ENCODE data around the gene SPTLC2.

SPTLC2 gene

DNA sequence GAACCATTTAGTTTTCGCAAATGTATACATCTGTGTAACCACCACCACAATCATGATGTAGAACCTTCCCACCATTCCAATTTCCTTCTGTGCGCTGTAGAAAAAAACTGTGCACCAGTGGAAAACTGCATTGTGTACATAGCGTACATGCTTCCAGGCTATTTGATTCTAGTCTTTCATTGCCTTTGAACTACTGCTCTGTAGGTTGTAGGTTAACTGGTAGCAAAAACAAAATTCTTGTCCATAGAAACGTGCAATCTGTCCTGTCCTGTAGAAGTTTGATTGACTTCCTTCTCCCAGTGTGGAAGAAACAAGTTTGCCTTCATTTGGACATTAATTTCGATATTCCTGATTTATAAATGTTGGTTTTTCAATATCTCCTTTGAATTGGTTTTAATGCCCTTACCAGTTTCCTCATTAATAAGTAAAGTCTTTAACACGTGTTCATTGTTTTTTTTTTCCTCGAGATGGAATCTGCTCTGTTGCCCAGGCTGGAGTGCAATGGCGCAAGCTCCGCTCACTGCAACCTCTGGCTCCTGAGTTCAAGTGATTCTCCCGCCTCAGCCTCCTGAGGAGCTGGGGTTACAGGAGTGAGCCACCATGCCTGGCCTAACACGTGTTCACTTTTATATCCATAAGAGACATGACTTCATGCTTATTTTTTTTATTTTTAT is 114.2 kb downstream of the SPTLC2 start:
- H3K27me3 Mint-ChIP-seq, result peaks cover 26% of the 10 kb centered on the region
- H3K27ac Mint-ChIP-seq, result no peak overlapping the region
- DNase-seq (no peak), ATAC-seq (no peak)
- H3K4me1 Mint-ChIP-seq, result peaks cover 6% of the 10 kb centered on the region
- H3K36me3 Mint-ChIP-seq (ENCODE audit: low read depth), result peaks cover 6% of the 10 kb centered on the region
- no peak overlapping the region for H3K4me3 Mint-ChIP-seq
- peaks cover 5% of the 10 kb centered on the region for H3K9me3 Mint-ChIP-seq

DNA sequence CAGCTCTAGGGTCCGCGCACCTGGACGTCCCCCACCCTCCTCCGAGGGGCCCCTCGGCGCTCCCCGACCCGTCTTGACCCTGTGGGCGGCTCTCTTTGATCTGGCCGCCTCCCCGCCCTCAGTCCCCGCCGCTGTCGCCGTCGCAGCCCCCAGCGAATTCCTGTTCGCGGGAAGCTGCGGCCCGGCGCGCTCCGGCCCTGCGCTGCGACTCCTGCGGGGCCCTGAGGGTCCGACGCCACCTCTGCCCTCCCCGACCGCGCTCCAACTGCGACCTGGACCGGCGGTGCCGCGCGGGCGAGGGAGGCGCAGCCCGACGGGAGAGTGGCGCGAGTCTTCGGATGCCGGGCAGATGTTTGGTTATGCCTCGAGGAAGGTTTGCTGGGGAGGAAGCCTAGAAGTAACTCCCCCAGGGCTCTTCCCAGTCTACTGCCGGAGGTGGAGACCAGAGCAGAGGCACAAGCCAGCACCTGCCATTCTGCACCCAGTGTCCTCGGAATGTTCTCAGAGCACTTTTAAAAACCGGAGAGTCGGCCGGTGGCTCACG is 117.4 kb downstream of the SPTLC2 start:
- ATAC-seq (peak; percentile 16), DNase-seq (peak; percentile 4)
- H3K27me3 Mint-ChIP-seq, result peaks cover 35% of the 10 kb centered on the region
- H3K27ac Mint-ChIP-seq, result no peak overlapping the region
- peaks cover 5% of the 10 kb centered on the region for H3K9me3 Mint-ChIP-seq
- peaks cover 4% of the 10 kb centered on the region for H3K36me3 Mint-ChIP-seq (ENCODE audit: low read depth)
- peak overlapping the region; percentile 53 for H3K4me3 Mint-ChIP-seq
- H3K4me1 Mint-ChIP-seq, result peaks cover 6% of the 10 kb centered on the region

DNA sequence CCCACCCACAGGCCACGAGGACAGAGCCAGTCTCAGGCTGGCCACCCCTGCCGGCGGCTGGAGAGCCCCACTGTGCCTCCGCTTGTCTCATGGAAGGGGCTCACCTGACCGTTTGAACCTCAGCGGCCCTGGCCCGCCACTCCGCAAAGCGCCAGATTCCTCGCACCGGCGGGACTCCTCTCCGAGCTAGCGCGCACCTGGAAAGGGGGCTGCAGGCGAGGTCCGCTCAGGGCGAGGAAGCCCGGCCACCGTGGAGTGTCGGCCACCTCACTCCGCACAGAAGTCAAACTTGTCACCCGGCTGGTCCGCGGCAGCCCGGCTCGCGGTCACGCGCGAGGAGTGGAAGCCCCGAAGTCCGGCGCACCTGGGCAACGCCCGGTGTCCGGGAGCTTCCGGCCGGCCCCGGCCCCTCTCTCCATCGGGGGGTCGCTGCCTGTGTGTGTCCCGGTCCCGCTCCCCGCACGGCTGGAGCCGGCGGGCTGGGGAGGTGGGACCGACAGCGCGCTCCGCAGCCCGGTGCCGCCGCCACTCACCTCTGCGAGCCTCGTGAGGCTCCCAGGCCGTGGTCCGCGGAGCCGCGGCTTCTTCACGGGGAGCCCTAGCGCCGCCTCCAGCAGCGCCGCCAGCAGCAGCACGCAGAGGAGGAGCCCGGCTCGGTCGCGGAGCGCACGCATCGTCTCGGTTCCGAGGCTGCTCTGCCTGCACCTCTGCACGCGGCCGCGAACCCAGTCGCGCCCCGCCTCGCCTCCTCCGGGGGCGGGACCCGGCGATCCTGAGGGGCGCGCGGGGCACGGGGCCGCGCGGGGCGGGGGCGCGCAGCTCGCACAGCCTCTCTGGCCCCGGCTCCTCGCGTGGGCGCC is 118.1 kb downstream of the SPTLC2 start, which contains the start of gene ISM2:
Gene ISM2, minus strand, starts transcription at position 697 of the 860 bp plus-strand sequence. Its CDS starts 23 bp downstream, at position 674.
- H3K27me3 Mint-ChIP-seq, result peaks cover 35% of the 10 kb centered on the region
- H3K27ac Mint-ChIP-seq, result no peak within 1 kb of the TSS
- ATAC-seq (peak; percentile 78), DNase-seq (peak; percentile 48)
- peaks cover 3% of the 10 kb centered on the region for H3K36me3 Mint-ChIP-seq (ENCODE audit: low read depth)
- peaks cover 6% of the 10 kb centered on the region for H3K4me1 Mint-ChIP-seq
- peak within 1 kb of the TSS; percentile 59 for H3K4me3 Mint-ChIP-seq
- H3K9me3 Mint-ChIP-seq, result peaks cover 4% of the 10 kb centered on the region

DNA sequence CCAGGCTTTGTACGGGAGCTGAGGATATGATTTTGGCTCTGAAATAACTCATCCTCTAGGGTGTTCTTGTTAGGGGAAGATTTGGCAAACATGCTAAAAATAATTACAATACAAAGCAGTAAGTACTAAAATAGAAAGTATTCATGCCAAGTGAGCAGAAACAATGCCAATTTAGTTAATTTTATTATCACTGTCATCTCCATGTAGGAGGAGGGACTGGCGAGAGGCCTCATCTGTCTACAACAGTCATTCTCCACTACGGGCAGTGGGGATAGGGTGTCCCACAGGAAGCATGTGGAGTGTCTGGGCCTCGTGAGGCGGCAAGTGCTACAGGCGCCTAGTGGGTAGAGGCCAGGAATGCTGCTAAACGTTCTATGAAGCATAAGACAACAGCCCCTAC is 121.1 kb downstream of the SPTLC2 start:
- Mint-ChIP-seq H3K9me3 (no peaks in the 10 kb centered on the region), H3K27ac (no peak overlapping the region), H3K4me1 (peaks cover 6% of the 10 kb centered on the region), H3K27me3 (peaks cover 31% of the 10 kb centered on the region), H3K36me3 (ENCODE audit: low read depth) (no peaks in the 10 kb centered on the region), H3K4me3 (no peak overlapping the region)
- ATAC-seq (no peak), DNase-seq (no peak)

DNA sequence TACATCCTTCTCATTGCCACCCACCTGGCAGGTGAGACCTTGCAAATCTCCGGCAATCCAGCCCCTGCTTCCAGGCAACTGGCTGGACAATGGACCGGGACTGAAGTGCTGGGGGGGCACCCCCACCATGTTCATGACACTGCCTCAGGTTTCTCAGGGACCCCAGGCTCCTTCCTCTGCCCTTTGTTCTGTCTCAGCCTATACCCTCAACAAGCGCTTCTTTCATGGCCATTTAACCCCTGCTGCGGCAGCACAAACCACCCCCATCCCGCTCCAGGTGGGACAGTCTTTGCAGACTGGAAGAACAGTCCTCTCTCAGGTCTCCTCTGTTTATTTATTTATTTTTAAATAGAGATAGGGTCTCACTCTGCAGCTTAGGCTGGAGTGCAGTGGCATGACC is 125.4 kb downstream of the SPTLC2 start:
- Mint-ChIP-seq H3K27ac (no peak overlapping the region), H3K27me3 (peaks cover 4% of the 10 kb centered on the region), H3K9me3 (no peaks in the 10 kb centered on the region), H3K4me1 (no peaks in the 10 kb centered on the region), H3K4me3 (no peak overlapping the region), H3K36me3 (ENCODE audit: low read depth) (no peaks in the 10 kb centered on the region)
- ATAC-seq, result no peak
- DNase-seq, result no peak

DNA sequence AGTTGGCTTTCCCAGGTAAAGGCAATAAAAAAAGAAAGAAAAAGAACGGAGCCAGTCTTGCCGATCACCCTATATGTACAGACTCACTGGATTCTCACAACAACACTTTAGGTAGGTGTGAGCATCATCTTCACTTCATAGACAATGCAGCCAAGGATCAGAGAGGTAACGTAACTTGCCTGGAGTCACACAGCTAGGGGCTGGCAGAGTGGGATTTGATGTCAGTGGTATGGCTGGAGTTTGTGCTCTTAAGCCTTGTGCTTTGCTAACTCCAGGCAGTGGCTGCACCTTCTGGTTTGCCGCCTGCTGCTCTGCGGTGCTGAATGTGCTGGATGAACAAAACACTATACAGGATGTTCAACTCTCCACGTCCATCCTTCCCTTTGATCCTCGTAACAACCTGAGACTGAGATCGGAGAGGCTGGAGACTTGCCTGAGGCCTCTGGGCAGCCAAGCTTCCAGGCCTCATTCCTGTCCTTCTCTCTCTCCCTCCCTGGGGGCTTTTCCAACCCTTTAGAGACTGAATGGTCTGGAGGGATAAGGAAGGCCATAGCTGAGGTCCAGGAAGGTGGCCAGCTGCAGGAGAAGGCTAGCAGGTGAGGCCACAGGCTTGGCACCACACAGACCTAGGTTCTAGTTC is 126.0 kb downstream of the SPTLC2 start:
- Mint-ChIP-seq H3K4me3 (no peak overlapping the region), H3K4me1 (no peaks in the 10 kb centered on the region), H3K36me3 (ENCODE audit: low read depth) (no peaks in the 10 kb centered on the region), H3K27ac (no peak overlapping the region), H3K9me3 (no peaks in the 10 kb centered on the region), H3K27me3 (no peaks in the 10 kb centered on the region)
- DNase-seq (no peak), ATAC-seq (no peak)

DNA sequence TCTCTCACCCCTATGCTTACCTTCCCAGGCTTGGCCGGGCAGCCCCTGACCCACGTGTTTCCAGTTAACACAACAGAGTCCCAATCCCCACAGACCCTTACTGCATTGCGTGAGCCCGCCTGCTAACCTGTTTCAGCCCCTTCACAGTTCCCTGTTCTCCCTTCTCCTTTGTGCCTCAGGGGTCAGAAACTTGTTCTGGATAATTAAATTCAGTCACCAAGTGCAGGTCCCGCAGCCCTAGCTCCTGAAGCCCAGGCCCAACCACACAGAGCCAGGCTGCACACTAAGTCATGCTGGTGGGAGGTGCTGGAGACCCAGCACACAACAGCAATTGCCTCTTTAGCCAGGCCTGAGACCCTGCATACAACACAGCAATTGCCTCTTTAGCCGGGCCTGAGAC is 127.4 kb downstream of the SPTLC2 start:
- no peak for DNase-seq
- H3K4me3 Mint-ChIP-seq, result no peak overlapping the region
- H3K36me3 Mint-ChIP-seq (ENCODE audit: low read depth), result no peaks in the 10 kb centered on the region
- H3K27ac Mint-ChIP-seq, result no peak overlapping the region
- H3K4me1 Mint-ChIP-seq, result no peaks in the 10 kb centered on the region
- H3K9me3 Mint-ChIP-seq, result no peaks in the 10 kb centered on the region
- no peaks in the 10 kb centered on the region for H3K27me3 Mint-ChIP-seq
- no peak for ATAC-seq

DNA sequence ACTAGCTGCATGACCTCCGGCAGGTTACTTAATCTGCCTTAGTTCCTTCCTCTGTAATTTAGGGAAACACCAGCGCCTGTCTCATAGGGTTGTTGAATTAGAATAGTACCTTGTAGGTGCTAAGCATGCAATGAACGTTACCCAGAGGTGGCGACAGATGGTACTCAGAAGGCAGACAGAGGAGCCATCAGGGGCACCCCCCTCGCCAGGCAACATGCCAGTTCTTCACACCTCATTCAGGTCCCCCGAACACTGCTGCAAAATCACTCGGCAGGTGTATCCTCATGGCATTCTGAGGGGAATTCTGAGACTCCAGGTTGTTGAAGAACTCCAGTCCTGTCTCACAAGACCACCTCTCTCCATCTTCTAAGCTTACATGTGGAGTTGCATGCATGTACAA is 127.9 kb downstream of the SPTLC2 start:
- Mint-ChIP-seq H3K36me3 (ENCODE audit: low read depth) (no peaks in the 10 kb centered on the region), H3K27ac (no peak overlapping the region), H3K4me1 (no peaks in the 10 kb centered on the region), H3K9me3 (no peaks in the 10 kb centered on the region), H3K4me3 (no peak overlapping the region), H3K27me3 (no peaks in the 10 kb centered on the region)
- ATAC-seq (no peak), DNase-seq (no peak)

DNA sequence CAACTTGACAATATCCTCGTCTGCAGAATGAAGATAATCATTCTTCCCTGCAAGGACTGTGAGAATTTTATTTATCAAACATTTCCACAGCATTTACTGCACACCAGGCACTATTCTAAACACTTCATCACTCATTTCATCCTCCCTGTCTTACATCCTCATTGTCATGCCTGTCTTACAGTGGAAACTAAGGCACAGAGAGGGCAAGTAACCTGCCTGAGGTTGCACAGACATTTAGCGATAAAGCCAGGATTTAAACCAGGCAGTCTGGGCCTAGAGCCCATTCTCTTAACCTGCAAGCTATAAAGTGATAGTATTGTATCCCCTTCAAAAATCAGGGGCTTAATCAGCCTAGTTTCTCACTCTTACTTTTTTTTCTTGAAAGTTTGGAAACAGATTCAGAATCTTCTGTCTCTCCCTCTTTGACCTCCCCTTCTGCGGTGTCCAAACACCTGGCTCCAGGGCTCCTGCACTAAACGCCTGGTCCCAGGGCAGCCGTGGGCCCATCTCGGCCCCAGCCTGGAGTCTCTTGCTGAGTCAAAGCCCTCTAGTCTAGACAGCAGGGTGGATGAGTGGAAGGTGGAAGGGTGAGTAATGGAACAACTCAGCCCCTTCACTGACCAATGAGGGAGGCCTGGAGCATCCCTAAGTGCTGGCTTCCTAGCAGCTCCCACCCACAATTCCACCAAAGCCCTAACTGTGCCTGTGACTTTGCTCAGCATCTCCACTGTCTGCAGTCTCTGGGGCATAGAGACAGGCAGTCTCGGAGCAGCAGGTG is 130.3 kb downstream of the SPTLC2 start:
- Mint-ChIP-seq H3K27ac (no peak overlapping the region), H3K27me3 (no peaks in the 10 kb centered on the region), H3K4me3 (no peak overlapping the region), H3K9me3 (no peaks in the 10 kb centered on the region), H3K36me3 (ENCODE audit: low read depth) (no peaks in the 10 kb centered on the region), H3K4me1 (no peaks in the 10 kb centered on the region)
- ATAC-seq (no peak), DNase-seq (no peak)

DNA sequence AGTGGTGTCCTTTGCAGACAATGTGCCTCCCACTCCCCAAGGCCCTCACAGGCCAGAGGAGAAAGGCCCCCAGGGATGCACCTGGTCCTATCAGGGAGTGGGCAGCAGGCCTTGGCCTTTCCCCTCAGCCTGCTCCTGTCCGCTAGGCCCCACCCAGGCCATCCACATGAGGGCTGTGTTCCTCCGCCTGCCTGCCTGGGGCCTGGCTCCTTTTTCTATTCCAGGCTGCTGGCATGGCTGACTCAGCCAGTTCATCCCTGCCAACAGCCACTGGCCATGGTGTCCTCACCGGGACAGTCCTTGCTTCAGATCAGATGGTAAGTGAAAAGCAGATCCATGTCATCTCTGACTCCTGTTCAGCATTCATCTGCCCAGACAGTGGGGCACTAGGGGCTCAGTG is 131.2 kb downstream of the SPTLC2 start:
- Mint-ChIP-seq H3K36me3 (ENCODE audit: low read depth) (no peaks in the 10 kb centered on the region), H3K9me3 (no peaks in the 10 kb centered on the region), H3K27ac (no peak overlapping the region), H3K27me3 (no peaks in the 10 kb centered on the region), H3K4me3 (no peak overlapping the region), H3K4me1 (no peaks in the 10 kb centered on the region)
- DNase-seq, result no peak
- no peak for ATAC-seq

DNA sequence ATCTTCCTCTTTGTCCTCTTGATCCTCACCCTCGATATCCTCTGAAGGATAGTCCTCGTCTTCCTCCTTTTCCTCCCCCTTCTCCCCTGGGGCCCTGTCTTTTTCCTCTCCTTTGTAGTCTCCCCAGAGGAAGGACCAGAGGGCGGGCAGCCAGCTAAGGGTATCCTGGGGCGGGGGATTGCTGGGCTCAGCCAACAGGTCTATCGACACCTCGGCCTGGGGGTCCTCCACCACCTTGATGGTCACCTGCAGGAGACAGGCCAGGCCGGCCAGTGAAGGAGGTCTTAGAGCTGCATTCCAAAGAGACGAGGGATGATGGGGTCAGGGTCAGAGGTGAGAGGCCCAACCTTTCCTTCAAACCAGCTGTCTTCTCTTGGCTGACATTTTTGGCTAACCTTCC is 134.0 kb downstream of the SPTLC2 start:
- H3K9me3 Mint-ChIP-seq, result no peaks in the 10 kb centered on the region
- H3K27ac Mint-ChIP-seq, result no peak overlapping the region
- ATAC-seq (no peak), DNase-seq (no peak)
- no peak overlapping the region for H3K4me3 Mint-ChIP-seq
- no peaks in the 10 kb centered on the region for H3K36me3 Mint-ChIP-seq (ENCODE audit: low read depth)
- H3K27me3 Mint-ChIP-seq, result no peaks in the 10 kb centered on the region
- H3K4me1 Mint-ChIP-seq, result no peaks in the 10 kb centered on the region

DNA sequence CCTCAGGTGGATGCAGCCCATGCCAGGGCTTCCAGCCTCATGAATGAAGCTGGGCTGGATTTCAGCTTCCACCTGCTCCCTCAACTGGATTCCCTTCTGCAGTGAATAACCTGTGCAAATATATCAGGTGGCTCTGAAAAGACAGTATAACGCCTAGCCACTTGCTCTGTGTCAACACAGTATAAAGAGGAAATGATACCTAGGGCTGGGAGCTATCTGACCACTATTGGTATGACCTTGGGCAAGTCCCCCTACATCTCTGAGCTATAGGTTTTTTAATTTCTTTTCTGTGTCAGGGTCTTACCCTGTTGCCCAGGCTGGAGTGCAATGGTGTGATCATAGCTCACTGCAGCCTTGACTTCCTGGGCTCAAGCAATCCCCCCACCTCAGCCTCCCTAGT is 137.6 kb downstream of the SPTLC2 start:
- Mint-ChIP-seq H3K4me1 (no peaks in the 10 kb centered on the region), H3K27me3 (no peaks in the 10 kb centered on the region)
- ATAC-seq, result peak; percentile 22

DNA sequence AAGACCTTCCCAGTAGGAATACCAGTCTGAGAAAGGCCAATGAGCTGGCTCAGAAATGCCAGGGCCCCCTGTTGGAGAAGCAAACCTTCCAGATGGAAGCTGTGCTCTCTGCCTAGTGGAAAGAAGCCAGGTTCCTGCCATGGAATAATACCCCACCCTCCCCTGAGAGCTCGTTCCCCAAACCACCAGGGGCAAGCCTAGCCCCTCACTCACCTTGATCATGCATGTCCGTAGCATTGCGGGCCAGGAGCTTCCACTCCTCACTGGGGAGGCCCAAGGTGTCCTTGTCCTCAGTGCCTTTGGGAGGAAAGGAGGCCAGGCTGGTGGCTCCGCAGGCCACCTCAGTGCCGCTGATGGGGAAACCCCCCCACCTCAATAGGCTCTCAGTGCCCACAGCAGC is 138.4 kb downstream of the SPTLC2 start:
- H3K4me3 Mint-ChIP-seq, result no peak overlapping the region
- no peaks in the 10 kb centered on the region for H3K36me3 Mint-ChIP-seq (ENCODE audit: low read depth)
- no peaks in the 10 kb centered on the region for H3K9me3 Mint-ChIP-seq
- ATAC-seq, result no peak
- no peak overlapping the region for H3K27ac Mint-ChIP-seq
- no peaks in the 10 kb centered on the region for H3K27me3 Mint-ChIP-seq
- DNase-seq, result no peak
- no peaks in the 10 kb centered on the region for H3K4me1 Mint-ChIP-seq

More for the DNA sequence above, 137.6 kb downstream of the SPTLC2 start:
- no peak for DNase-seq
- Mint-ChIP-seq H3K9me3 (no peaks in the 10 kb centered on the region), H3K4me3 (no peak overlapping the region), H3K36me3 (ENCODE audit: low read depth) (no peaks in the 10 kb centered on the region), H3K27ac (no peak overlapping the region)

DNA sequence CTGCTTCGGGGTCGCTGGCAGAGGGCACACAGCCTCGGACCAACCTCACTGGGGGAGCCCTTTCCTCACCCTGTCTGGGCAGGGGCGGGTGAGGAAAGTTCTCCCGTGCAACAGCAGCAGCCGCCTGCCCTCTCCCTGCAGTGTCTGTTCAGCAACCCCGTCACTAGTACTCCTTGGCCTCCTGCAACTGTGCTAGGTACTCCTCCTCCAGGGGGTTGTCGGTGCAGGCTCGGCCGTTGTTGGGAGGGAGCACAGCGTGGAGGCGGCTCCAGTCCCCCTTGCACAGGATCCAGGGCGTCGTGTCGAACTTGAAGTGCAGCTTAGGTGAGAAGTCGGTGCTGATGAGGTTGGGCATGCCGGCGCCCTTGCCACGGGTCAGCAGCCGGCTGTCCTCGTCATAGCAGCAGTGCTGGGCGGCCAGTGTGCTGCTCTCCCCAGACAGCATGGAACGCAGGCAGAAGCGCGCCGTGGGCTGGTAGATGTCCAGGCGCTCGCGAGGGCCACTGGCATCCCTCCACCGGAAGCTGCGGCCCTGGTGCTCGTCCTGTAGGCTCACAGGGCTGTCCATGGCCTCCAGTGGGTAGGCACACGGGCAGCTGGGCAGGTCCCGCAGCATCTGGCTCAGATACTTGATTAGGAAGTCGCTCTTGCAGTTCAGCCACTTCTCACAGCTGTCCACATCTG is 140.9 kb downstream of the SPTLC2 start:
- H3K27me3 Mint-ChIP-seq, result no peaks in the 10 kb centered on the region
- no peaks in the 10 kb centered on the region for H3K4me1 Mint-ChIP-seq
- DNase-seq (no peak), ATAC-seq (no peak)
- no peaks in the 10 kb centered on the region for H3K9me3 Mint-ChIP-seq
- no peak overlapping the region for H3K4me3 Mint-ChIP-seq
- H3K36me3 Mint-ChIP-seq (ENCODE audit: low read depth), result no peaks in the 10 kb centered on the region
- H3K27ac Mint-ChIP-seq, result no peak overlapping the region

All from activated naive CD8-positive, alpha-beta T cell treated with anti-CD3 and anti-CD28 coated beads, Interleukin-2, amount 50 U/mL, for 24 hours (primary cell).